ENCODE measurements around the gene FANCC.

FANCC gene

GRCh38 chr9:95086564-95086955 is 230.9 kb downstream of the FANCC start:
- no peak for DNase-seq (ENCODE audit: low read depth, low spot score)

DNA sequence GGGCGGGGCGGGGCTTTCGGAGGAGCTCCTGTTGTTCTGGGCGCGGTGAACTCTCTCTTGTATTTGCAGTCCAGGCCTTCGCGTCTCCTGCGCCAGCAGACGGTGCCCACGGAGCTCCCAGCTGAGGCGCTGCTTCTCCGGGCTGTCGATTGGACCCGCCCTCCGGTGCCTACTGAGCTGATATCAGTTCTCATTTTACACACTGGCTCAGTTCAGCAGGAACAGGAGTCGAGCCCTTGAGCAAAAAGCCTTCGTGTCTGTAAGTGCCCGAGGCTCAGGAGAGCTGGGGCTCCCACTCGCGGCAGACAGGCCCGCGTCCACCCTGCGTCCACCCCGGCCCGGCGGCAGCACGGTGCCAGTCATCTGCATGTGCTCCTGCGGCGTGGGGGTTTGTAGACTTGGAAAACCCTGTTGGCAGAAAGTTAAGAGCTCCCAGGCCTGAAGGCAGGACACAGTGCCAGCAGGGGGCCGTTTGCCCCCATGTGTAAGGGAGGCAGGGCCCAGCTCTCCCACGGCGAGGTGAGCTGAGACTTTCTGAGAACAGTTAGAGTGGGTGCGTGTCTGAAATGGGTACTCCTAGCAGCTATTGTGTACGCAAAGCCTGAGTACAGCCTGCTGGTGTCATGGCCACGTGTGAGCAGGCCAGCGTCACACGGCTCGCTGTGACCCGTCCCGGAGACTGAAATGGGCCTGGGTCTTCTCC is 231.5 kb downstream of the FANCC start:
- DNase-seq (ENCODE audit: low read depth, low spot score): no peak

- no peak for DNase-seq (ENCODE audit: low read depth, low spot score)
Observed at GRCh38 chr9:95085036-95085770, 232.3 kb downstream of the FANCC start.

GRCh38 chr9:95084254-95084934 is 233.1 kb downstream of the FANCC start:
- DNase-seq (ENCODE audit: low read depth, low spot score): no peak

DNA sequence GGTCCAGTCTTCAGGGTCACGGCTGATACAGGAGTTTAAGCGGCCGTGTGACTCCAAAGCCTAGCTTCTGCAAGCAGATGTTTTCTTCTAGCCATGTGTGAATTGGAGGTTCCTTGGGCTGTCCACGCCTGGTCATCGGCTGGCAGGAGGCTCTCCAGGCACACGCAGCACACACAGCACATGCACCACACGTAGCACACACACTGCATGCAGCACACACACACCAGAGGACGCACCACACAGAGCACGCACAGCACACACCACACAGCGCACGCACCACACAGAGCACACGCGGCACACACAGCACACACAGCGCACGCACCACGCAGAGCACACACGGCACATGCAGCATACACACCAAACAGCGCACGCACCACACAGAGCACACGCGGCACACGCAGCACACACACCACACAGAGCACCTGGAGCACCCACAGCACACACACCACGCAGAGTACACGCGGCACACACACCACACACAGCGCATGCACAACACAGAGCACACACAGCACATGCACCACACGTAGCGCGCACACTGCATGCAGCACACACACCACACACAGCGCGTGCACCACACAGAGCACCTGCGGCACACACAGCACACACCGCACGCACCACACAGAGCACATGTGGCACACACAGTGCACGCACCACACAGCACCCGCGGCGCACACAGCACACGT is 234.3 kb downstream of the FANCC start:
- DNase-seq (ENCODE audit: low read depth, low spot score): no peak

DNA sequence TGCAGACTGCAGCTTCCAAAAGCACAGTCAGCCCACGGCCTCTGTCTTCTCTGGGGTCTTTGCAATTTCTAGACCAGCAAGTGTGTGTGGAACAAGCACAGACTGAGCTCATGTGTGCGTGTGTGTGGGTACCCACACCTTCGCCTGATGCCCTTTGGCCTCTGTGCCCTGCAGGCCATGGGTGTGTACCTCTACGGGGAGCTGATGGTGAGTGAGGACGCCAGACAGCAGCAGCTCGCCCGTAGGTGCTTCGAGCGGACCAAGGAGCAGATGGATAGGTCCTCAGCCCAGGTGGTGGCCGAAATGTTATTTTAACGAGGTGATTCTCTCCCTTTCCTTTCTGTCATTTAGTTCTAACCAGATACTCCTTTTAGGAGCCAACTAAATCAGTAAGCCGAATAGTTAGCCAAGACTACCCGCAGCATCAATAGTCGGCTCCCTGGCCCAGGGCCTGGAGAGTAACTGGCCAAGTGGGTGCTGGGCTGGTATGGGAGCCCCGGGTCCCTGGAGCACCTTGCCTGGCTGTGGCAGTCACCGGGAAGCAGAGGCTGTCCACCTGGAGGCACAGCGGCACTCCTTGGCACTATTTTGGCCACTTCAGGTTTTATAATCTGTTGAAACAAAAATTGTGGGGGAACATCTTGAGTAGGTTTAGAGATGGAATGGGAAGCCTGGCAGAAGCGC is 235.0 kb downstream of the FANCC start:
- DNase-seq (ENCODE audit: low read depth, low spot score): no peak

GRCh38 chr9:95081998-95082397 is 235.5 kb downstream of the FANCC start:
- DNase-seq (ENCODE audit: low read depth, low spot score): no peak

DNA sequence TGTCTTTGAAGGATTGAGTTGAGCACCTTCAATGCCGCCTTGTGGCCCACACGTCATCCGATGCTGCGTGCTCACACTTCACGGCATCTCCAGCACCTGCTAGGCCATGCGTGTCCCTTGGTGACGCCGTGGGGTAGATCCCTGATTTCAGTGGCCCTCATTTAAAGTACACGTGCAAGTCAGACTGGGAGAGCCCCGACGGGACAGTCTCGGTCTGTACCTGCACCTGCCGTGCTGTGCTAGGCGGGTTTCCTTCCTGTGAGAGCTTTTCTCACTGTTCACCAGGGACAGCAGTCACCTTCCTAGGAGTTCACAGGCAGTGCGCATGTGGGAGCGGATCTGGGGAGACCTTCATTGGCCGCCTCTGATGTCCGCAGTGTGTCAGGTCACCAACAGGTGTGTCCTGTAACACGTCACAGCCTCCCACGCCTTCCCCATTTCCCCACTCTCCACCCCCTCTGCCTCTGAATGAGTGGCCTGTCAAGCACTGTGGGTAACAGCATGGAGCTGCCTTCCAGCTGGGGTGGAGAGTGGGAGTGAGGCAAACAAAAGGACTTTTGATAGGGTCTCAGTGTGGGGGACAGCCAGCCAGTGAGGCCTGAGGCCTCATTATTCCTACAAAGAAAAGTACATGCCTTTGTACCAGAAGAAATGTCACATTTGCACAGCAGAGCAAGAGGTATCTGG is 236.4 kb downstream of the FANCC start:
- no peak for DNase-seq (ENCODE audit: low read depth, low spot score)

DNA sequence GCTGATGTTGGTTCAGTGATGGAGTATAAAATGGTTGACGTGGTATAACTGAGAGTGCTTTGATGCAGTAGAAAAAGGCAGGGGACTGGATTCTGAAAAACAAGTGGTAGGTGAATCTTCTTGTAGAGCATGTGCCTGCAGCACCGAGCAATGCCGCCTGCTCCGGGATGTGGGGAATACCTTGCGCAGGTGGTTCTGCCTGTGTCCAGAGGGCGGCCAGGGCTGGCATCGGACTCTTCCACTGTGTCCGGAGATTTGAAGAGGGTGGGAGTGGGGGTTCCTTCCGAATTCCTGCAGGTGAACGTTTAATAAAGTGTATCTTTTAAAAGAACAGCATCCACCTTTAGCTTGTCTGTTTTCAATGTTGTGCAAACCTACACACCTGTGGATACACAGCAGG is 238.0 kb downstream of the FANCC start:
- no peak for DNase-seq (ENCODE audit: low read depth, low spot score)

GRCh38 chr9:95078939-95079338 is 238.6 kb downstream of the FANCC start:
- no peak for DNase-seq (ENCODE audit: low read depth, low spot score)

DNA sequence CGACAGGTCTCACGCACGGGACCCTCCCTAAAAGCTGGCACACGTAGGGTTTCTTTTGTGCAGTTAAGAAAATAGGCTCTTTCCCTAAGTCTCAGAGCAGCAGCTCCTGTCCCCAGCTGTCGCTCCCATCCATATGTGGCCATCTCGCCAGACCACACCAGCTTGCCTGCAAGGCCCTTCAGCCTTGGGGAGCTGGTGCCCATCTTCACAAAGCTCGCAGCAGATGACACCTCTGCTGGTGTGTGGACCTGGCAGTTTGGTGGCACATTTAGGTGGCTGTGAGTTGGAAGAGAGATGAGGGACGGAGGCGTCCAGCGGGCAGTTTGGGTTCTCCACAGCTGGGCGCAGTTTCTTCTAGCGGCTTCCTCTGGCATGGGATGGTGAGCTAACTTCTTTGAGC is 239.0 kb downstream of the FANCC start:
- DNase-seq (ENCODE audit: low read depth, low spot score): no peak

GRCh38 chr9:95077766-95078370 is 239.6 kb downstream of the FANCC start:
- no peak for DNase-seq (ENCODE audit: low read depth, low spot score)

DNA sequence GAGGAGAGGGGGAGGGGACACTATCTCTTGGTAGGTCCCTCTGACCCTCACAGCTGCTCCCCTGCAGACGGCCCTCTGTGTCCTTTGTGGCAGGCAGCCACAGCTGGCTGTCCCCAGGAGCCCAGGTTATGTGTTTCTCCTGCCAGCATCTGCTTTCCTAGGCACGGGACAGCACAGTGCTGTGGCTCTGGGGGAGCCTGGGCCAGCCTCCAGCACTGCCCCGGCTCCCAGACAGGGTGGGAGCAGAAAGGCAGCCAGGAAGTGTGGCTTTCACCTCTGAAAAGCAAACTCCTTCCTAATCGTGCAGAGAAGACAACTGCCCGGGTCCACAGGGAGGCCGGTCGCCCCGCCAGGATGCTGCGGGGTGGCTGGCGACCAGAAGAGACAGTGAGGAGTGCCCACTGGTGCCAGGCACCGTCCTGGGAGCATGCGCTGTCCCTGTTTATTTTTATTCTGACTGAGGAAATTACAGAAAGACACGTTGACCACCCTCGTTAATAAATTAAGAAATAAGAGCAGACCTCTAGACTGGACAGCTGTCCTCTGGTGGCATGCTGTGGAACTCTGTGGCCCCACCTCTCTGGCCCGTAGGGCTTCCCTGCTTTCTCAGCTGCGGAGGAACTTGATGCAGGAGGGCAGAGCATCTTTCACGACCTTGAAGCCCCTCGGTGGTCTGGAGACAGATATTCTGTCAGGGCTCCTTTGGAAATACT is 240.3 kb downstream of the FANCC start:
- no peak for DNase-seq (ENCODE audit: low read depth, low spot score)

DNA sequence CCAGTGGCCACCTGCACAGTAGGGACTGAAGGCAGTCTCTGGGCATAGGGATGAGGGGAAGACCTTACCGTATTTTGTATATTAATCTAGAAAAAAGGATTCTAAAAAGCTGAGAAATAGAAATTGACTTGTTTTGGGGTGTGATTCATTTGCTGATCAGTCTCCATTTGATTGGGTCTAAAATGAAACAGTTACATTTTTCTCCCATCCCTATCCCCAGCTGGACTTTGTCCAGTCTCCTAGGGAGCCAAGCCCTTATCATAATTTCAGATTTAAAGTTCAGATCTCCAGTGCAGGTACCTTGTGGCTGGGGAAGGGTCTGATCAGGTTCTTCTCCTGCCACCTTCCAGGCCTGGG is 240.8 kb downstream of the FANCC start:
- DNase-seq (ENCODE audit: low read depth, low spot score): no peak

GRCh38 chr9:95075700-95076099 is 241.8 kb downstream of the FANCC start:
- DNase-seq (ENCODE audit: low read depth, low spot score): no peak

DNA sequence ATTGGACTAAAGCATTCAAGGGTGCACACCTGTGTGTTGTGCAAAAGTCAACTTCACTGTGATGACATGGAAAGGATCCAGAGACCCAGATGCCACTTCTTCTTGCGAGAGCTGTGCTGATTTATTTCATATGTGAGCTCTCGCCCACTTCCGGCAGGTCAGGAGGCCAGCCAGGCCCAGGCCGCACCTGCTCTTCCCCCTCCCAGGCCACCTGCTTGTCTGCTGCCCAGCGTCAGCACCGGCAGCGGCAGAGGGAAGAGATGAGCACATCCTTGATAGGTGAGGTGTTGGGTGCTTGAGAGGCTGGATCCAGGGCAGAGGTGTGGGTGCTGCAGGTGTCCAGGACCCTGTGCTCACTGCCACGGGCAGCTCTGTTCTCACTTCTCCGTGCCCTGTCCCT is 242.9 kb downstream of the FANCC start:
- DNase-seq (ENCODE audit: low read depth, low spot score): no peak

DNA sequence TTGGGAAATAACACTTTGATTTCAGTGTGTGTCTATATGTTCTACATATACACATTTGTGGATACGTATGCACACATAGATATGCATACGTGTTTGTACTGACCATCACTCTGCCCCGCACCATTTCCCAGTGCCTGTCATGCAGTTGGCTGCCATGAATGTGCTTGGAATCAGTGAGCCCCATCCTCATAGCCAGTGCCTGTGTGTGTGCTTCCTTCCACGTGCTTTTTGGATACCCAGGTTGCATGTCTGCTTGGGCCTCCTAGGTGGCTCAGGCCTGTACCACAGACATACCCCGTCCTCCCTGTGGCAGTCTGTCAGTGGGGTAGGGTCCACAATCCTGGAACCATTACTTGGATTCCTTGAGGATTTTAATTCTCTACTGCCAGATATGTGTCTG is 243.6 kb downstream of the FANCC start:
- no peak for DNase-seq (ENCODE audit: low read depth, low spot score)

- DNase-seq (ENCODE audit: low read depth, low spot score): peak; percentile 30
Observed at GRCh38 chr9:95073042-95073607, 244.4 kb downstream of the FANCC start.

DNA sequence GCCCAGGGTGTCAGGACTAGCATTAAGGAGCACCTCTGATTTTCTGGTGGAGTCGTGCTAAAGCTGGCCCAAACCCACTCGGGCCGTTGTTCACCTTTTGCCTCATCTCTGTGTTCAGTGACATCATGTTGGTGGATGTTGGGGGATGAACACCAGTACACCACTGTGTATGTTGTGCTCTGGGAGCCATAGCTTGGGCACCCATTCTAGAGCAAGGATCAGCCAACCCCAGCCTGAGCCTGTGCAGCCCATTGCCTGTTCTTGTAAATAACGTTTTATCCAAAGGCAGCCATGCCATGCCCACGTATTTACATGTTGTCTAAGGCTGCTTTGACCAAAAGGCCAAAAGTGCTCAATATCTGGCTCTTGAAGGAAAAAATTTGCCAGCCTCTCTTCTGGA is 245.6 kb downstream of the FANCC start:
- no peak for DNase-seq (ENCODE audit: low read depth, low spot score)

DNA sequence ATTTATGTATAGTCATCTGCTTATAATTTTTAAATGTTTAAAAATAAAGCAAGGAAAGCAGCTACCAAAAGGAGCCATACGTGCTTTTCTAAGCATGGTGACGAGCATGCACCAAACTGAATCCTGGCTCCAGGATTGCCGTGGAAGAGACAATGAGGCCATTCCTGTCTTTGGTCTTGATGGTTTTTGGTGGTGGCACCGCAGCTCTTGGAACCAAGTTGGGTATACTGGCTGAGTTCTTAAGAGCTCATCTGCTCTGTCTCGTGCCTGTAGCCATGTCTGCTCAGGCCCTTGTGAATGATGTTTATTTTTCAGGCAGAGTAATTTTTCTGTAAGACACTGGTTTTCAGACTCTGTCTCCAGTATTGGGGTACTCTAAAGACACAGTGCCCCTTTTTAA is 246.1 kb downstream of the FANCC start:
- DNase-seq (ENCODE audit: low read depth, low spot score): no peak
